Neutrophil (primary cell): Measurements from ENCODE around the gene CDK8.

Experiments
- H3K27ac ChIP-seq: fragments of 200-600 bp; sonication (generic); 2 replicates; pipeline ENCODE4 v1.5.1; 2016; ENCODE audit warnings: mild to moderate bottlenecking, moderate library complexity
- H3K27me3 ChIP-seq: fragments of 200-600 bp; sonication (generic); 2 replicates; pipeline ENCODE4 v1.6.0; 2016; ENCODE audit warnings: mild to moderate bottlenecking
- H3K36me3 ChIP-seq: fragments of 200-600 bp; sonication (generic); 2 replicates; pipeline ENCODE4 v1.5.1; 2017
- H3K4me1 ChIP-seq, 2 experiments: fragments of 200-600 bp in 1 of 2; sonication (generic) in 1 of 2; 1 replicate in 1 of 2; 2 replicates in 1 of 2; pipeline versions ENCODE4 v1.5.1 to v1.6.1; 2013 to 2016; ENCODE audit warnings: low read depth in 1 of 2, low read length in 1 of 2, mild to moderate bottlenecking in 1 of 2, moderate library complexity in 1 of 2; ENCODE audit not compliant: control insufficient read depth in 1 of 2, insufficient read depth in 1 of 2
- H3K4me3 ChIP-seq, 2 experiments: fragments of 200-600 bp in 1 of 2; sonication (generic) in 1 of 2; 1 replicate in 1 of 2; 2 replicates in 1 of 2; pipeline ENCODE4 v1.5.1; 2013 to 2016; ENCODE audit warnings: low read depth in 1 of 2, low read length in 1 of 2, mild to moderate bottlenecking in 1 of 2, moderate library complexity in 1 of 2
- H3K9me3 ChIP-seq: fragments of 200-600 bp; sonication (generic); 2 replicates; pipeline ENCODE4 v1.5.1; 2016
- CTCF ChIP-seq: fragments of 200-600 bp; sonication (generic); IDR thresholded peaks from 2 replicates; pipeline ENCODE4 v1.5.1; 2016; ENCODE audit warnings: antibody characterized with exemption

CDK8 gene

DNA sequence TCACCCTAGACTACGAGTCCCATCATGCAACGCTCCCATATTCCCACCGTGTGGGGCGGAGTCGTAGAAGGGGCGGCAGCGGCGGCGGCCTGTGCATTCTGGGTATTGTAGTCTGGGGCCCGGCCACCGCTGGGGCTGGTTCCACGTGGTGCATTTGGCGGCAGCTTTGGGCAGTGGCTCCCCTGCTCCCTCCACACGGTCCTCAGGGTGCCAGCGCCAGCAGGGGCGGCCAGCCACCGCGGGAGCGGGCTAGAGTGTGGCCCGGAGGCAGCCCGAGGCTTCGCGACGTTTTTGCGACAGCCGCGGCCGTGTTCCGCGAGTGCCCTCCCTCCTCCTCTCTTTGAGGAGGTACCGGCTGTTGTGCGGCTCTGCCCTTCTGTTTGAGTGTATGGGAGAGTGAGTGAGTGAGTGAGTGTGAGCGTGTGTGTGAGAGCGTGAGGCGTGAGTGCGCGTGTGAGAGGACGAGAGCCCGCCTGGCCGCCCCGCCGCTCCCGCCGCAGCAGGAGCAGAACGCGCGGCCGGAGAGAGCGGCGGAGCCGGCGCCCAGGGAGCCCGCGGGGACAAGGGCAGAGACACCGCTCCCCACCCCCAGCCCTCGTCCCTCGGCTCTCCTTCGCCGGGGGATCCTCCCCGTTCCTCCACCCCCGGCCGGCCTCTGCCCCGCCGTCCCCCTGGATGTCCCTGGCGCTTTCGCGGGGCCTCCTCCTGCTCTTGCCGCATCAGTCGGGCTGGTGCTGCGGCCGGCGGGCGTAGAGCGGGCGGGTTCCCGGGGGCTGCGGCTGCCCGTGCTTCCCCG, at the start of gene CDK8:
Gene CDK8, plus strand, starts transcription at position 343 of the 796 bp plus-strand sequence. CDS start 513 bp downstream, outside the sequence.
- Histone ChIP-seq H3K36me3 (no peaks in the 10 kb centered on the region), H3K4me1 (peaks cover 12 to 17% of the 10 kb centered on the region in 2 experiments), H3K4me3 (peak within 1 kb of the TSS; percentile 94 to 97), H3K9me3 (no peaks in the 10 kb centered on the region), H3K27me3 (peaks cover 23% of the 10 kb centered on the region), H3K27ac (peak within 1 kb of the TSS; percentile 83)
- peak; percentile 15 for TF ChIP-seq CTCF

DNA sequence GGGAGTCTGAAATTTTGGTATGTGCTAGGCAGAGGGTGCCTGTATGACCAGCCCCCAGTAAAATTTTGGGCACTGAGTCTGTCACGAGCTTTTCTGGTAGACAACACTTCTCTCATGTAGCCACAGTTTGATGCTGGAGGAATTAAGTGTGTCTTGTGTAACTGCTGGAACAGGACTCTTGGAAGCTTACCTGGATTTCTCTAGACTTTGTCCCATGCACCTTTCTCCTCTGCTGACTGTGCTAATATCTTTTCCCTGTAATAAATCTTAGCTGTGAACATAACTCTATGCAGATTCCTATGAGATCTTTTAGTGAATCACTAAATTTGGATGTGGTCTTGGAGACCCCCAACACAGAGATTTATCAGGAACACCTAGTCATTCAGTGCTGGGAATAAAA, 45.6 kb upstream of the CDK8 start:
- H3K4me3 ChIP-seq = no peak overlapping the region
- H3K4me1 ChIP-seq = no peaks in the 10 kb centered on the region
- H3K36me3 ChIP-seq = peaks cover 68% of the 10 kb centered on the region
- H3K27ac ChIP-seq = no peak overlapping the region
- no peaks in the 10 kb centered on the region for H3K27me3 ChIP-seq
- H3K9me3 ChIP-seq = no peaks in the 10 kb centered on the region
- TF ChIP-seq CTCF = no peak

GRCh38 chr13:26213345-26213744, 40.6 kb upstream of the CDK8 start:
- Histone ChIP-seq H3K9me3 (no peaks in the 10 kb centered on the region), H3K36me3 (peaks cover 97% of the 10 kb centered on the region), H3K27ac (no peak overlapping the region), H3K4me1 (no peaks in the 10 kb centered on the region), H3K4me3 (no peak overlapping the region), H3K27me3 (no peaks in the 10 kb centered on the region)
- no peak for TF ChIP-seq CTCF

GRCh38 chr13:26213982-26214381, 39.9 kb upstream of the CDK8 start:
- H3K4me1 ChIP-seq = no peaks in the 10 kb centered on the region
- H3K27ac ChIP-seq = no peak overlapping the region
- no peaks in the 10 kb centered on the region for H3K27me3 ChIP-seq
- peaks cover 97% of the 10 kb centered on the region for H3K36me3 ChIP-seq
- no peak for TF ChIP-seq CTCF
- no peak overlapping the region for H3K4me3 ChIP-seq
- no peaks in the 10 kb centered on the region for H3K9me3 ChIP-seq

- no peak for TF ChIP-seq CTCF
- H3K27ac ChIP-seq = no peak overlapping the region
- peaks cover 91% of the 10 kb centered on the region for H3K36me3 ChIP-seq
- no peak overlapping the region for H3K4me3 ChIP-seq
- H3K9me3 ChIP-seq = no peaks in the 10 kb centered on the region
- H3K27me3 ChIP-seq = no peaks in the 10 kb centered on the region
- peaks cover 10 to 13% of the 10 kb centered on the region in 2 experiments for H3K4me1 ChIP-seq
These were observed 37.9 kb upstream of the CDK8 start for GRCh38 chr13:26216042-26216441.
